Neural cell (in vitro differentiated cells): ENCODE data around the gene TNFAIP3. TPM values are rescaled to one million over a fixed set of nuclear protein-coding genes. Genes with fewer than 3 reads are reported as not detected.

Experiments used
- H2AFZ ChIP-seq: fragments of 200-600, 300-800 bp; sonication (generic), shearing (Covaris generic); 2 replicates; pipeline ENCODE4 v1.6.0; 2014; ENCODE audit warnings: low read depth, mild to moderate bottlenecking, antibody characterized with exemption, low read length, moderate library complexity
- H3F3A ChIP-seq: fragments of 200-600 bp; shearing (Covaris generic); 2 replicates; pipeline ENCODE4 v1.6.1; 2016; ENCODE audit warnings: mild to moderate bottlenecking, moderate library complexity, mixed read lengths, antibody characterized with exemption, low read length; ENCODE audit not compliant: insufficient read depth, poor library complexity, severe bottlenecking
- H3K27ac ChIP-seq: fragments of 200-600, 300-800 bp; sonication (generic), shearing (Covaris generic); 2 replicates; pipeline ENCODE4 v1.5.1; 2014; ENCODE audit warnings: mild to moderate bottlenecking, low read length, moderate library complexity
- H3K27me3 ChIP-seq: fragments of 300-800, 200-600 bp; sonication (generic), shearing (Covaris generic); 2 replicates; pipeline ENCODE4 v1.6.0; 2014; ENCODE audit warnings: mild to moderate bottlenecking, low read depth, low read length, moderate library complexity; ENCODE audit not compliant: insufficient read depth
- H3K36me3 ChIP-seq: fragments of 300-800, 200-600 bp; sonication (generic), shearing (Covaris generic); 2 replicates; pipeline ENCODE4 v1.5.1; 2014; ENCODE audit warnings: mild to moderate bottlenecking, antibody characterized with exemption, low read length, moderate library complexity; ENCODE audit not compliant: insufficient read depth
- H3K4me2 ChIP-seq: fragments of 300-800, 200-600 bp; sonication (generic), shearing (Covaris generic); 2 replicates; pipeline ENCODE4 v1.6.0; 2014; ENCODE audit warnings: mild to moderate bottlenecking, low read length
- H3K4me3 ChIP-seq: fragments of 300-800, 200-600 bp; sonication (generic), shearing (Covaris generic); 2 replicates; pipeline ENCODE4 v1.5.1; 2014; ENCODE audit warnings: mild to moderate bottlenecking, low read length, moderate library complexity
- H3K79me2 ChIP-seq: fragments of 200-600 bp; shearing (Covaris generic); replicated peaks from 2 replicates; pipeline ENCODE4 v1.6.0; 2014; ENCODE audit warnings: mild to moderate bottlenecking, low read length, moderate library complexity; ENCODE audit not compliant: insufficient read depth
- H3K9ac ChIP-seq: fragments of 300-800, 200-600 bp; sonication (generic), shearing (Covaris generic); 2 replicates; pipeline ENCODE4 v1.6.1; 2016; ENCODE audit warnings: mild to moderate bottlenecking, low read length, mixed read lengths
- H3K9me2 ChIP-seq: fragments of 200-600 bp; shearing (Covaris generic); 2 replicates; pipeline ENCODE4 v1.6.1; 2016; ENCODE audit warnings: mild to moderate bottlenecking, low read length, mixed read lengths; ENCODE audit not compliant: insufficient read depth
- H3K9me3 ChIP-seq: fragments of 200-600, 300-800 bp; sonication (generic), shearing (Covaris generic); 2 replicates; pipeline ENCODE4 v1.6.1; 2016; ENCODE audit warnings: mild to moderate bottlenecking, mixed run types, low read length, moderate library complexity, mixed read lengths
- H4K20me1 ChIP-seq: fragments of 200-600 bp; shearing (Covaris generic); 2 replicates; pipeline ENCODE4 v1.6.1; 2016; ENCODE audit warnings: mild to moderate bottlenecking, mixed run types; ENCODE audit not compliant: insufficient read depth
- EP300 ChIP-seq: fragments of 450-650 bp; conservative IDR thresholded peaks from 2 replicates; pipeline ENCODE4 v1.6.1; 2014; ENCODE audit warnings: antibody characterized with exemption, mild to moderate bottlenecking, moderate library complexity; ENCODE audit not compliant: poor library complexity, severe bottlenecking
- EZH2 ChIP-seq: fragments of 200-600, 300-800 bp; shearing (Covaris generic), sonication (generic); IDR thresholded peaks from 2 replicates; pipeline ENCODE4 v1.6.1; 2014; ENCODE audit warnings: antibody characterized with exemption, low read length, borderline replicate concordance, mild to moderate bottlenecking; ENCODE audit not compliant: insufficient read depth, poor library complexity, severe bottlenecking
- MXI1 ChIP-seq: fragments of 450-650 bp; conservative IDR thresholded peaks from 2 replicates; pipeline ENCODE4 v1.6.1; 2014; ENCODE audit warnings: antibody characterized with exemption, mild to moderate bottlenecking; ENCODE audit not compliant: poor library complexity, severe bottlenecking
- POLR2AphosphoS5 ChIP-seq: IDR thresholded peaks from 2 replicates; pipeline ENCODE4 v1.6.1; 2012
- RAD21 ChIP-seq: fragments of 450-650 bp; conservative IDR thresholded peaks from 2 replicates; pipeline ENCODE4 v1.6.1; 2014; ENCODE audit warnings: antibody characterized with exemption, mild to moderate bottlenecking, moderate library complexity
- SMC3 ChIP-seq: fragments of 450-650 bp; conservative IDR thresholded peaks from 2 replicates; pipeline ENCODE4 v1.6.1; 2014; ENCODE audit warnings: antibody characterized with exemption, mild to moderate bottlenecking, moderate library complexity; ENCODE audit not compliant: poor library complexity
- TAF1 ChIP-seq: IDR thresholded peaks from 2 replicates; pipeline ENCODE4 v1.6.1; 2012; ENCODE audit warnings: low read depth
- polyA plus RNA-seq: library from polyadenylated mRNA; depleted of rRNA; stranded (reverse); fragments of >200 nt; gene quantifications from 2 replicates; pipeline ENCODE4 v1.2.3, GENCODE V29; 2014
- TF ChIP-seq, protein P1 (sequence below): fragments of 450-650 bp; IDR thresholded peaks from 2 replicates; pipeline ENCODE4 v1.5.1; 2014; ENCODE audit warnings: antibody characterized with exemption, mild to moderate bottlenecking, moderate library complexity; ENCODE audit not compliant: poor library complexity, severe bottlenecking
- TF ChIP-seq, protein P2 (sequence below): IDR thresholded peaks from 2 replicates; pipeline ENCODE4 v1.6.1; 2012; ENCODE audit warnings: borderline replicate concordance

TNFAIP3 gene
- polyA plus RNA-seq, 1 donor from 2014 or later = 0.20 TPM

DNA sequence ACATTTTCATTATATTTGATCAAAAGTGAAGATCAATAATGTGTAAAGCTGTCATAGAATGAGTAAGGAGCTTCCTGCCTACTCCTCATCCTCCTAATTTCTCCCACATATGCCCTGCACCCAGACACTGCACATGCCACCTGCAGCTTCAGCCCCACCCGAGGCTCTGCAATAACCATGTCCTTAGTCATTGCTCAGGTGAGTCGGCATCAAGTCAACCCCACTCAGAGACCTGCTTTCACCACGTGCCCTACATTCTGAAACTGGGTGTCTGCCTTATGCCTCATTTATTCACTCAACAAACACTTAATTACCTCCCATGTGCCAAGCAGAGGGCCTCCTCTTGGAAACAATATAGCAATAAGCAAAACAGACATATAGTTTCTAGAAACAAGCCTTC lies 15.4 kb upstream of the TNFAIP3 start:
- Histone ChIP-seq H3K9ac (no peak overlapping the region), H3K36me3 (no peaks in the 10 kb centered on the region)

DNA sequence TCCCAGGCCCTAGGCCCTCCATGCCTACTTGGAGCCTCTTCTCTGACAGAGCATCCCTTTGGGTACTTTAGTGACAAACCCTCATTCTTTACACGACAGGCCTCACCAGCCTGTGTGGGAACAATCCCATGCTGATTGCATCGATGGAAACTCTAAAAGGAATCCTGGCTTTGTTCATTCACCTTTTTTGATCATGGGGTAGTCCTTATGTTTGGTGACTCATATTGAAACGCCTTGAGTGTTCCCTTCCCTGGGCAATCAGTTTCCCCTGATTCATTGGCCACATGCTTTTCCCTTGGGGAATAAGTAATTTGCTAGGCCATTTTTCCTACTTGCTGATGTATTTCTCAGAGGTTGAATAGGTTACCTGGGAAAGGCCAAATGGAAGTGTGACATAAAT lies 14.7 kb upstream of the TNFAIP3 start:
- H3K27ac ChIP-seq = no peak overlapping the region
- no peaks in the 10 kb centered on the region for H3K79me2 ChIP-seq
- TF ChIP-seq EP300 = no peak
- no peak for TF ChIP-seq RAD21
- TF ChIP-seq, protein P1, sequence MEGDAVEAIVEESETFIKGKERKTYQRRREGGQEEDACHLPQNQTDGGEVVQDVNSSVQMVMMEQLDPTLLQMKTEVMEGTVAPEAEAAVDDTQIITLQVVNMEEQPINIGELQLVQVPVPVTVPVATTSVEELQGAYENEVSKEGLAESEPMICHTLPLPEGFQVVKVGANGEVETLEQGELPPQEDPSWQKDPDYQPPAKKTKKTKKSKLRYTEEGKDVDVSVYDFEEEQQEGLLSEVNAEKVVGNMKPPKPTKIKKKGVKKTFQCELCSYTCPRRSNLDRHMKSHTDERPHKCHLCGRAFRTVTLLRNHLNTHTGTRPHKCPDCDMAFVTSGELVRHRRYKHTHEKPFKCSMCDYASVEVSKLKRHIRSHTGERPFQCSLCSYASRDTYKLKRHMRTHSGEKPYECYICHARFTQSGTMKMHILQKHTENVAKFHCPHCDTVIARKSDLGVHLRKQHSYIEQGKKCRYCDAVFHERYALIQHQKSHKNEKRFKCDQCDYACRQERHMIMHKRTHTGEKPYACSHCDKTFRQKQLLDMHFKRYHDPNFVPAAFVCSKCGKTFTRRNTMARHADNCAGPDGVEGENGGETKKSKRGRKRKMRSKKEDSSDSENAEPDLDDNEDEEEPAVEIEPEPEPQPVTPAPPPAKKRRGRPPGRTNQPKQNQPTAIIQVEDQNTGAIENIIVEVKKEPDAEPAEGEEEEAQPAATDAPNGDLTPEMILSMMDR = no peak
- no peak for TF ChIP-seq EZH2
- no peak for TF ChIP-seq TAF1
- TF ChIP-seq, protein P2, sequence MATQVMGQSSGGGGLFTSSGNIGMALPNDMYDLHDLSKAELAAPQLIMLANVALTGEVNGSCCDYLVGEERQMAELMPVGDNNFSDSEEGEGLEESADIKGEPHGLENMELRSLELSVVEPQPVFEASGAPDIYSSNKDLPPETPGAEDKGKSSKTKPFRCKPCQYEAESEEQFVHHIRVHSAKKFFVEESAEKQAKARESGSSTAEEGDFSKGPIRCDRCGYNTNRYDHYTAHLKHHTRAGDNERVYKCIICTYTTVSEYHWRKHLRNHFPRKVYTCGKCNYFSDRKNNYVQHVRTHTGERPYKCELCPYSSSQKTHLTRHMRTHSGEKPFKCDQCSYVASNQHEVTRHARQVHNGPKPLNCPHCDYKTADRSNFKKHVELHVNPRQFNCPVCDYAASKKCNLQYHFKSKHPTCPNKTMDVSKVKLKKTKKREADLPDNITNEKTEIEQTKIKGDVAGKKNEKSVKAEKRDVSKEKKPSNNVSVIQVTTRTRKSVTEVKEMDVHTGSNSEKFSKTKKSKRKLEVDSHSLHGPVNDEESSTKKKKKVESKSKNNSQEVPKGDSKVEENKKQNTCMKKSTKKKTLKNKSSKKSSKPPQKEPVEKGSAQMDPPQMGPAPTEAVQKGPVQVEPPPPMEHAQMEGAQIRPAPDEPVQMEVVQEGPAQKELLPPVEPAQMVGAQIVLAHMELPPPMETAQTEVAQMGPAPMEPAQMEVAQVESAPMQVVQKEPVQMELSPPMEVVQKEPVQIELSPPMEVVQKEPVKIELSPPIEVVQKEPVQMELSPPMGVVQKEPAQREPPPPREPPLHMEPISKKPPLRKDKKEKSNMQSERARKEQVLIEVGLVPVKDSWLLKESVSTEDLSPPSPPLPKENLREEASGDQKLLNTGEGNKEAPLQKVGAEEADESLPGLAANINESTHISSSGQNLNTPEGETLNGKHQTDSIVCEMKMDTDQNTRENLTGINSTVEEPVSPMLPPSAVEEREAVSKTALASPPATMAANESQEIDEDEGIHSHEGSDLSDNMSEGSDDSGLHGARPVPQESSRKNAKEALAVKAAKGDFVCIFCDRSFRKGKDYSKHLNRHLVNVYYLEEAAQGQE = no peak
- no peak for TF ChIP-seq POLR2AphosphoS5
- no peak for TF ChIP-seq SMC3
- TF ChIP-seq MXI1 = no peak

More for the DNA sequence above, 15.4 kb upstream of the TNFAIP3 start:
- Histone ChIP-seq H2AFZ (no peak overlapping the region), H3K79me2 (no peaks in the 10 kb centered on the region), H3K4me2 (no peak overlapping the region), H3K27ac (no peak overlapping the region), H4K20me1 (no peaks in the 10 kb centered on the region), H3K9me3 (no peaks in the 10 kb centered on the region), H3K9me2 (no peaks in the 10 kb centered on the region), H3F3A (no peaks in the 10 kb centered on the region), H3K27me3 (no peaks in the 10 kb centered on the region), H3K4me3 (no peak overlapping the region)
- TF ChIP-seq, protein P2 = no peak
- TF ChIP-seq MXI1 = no peak
- no peak for TF ChIP-seq RAD21
- TF ChIP-seq SMC3 = no peak
- TF ChIP-seq EP300 = no peak
- no peak for TF ChIP-seq EZH2
- TF ChIP-seq TAF1 = no peak
- no peak for TF ChIP-seq POLR2AphosphoS5
- TF ChIP-seq, protein P1 = no peak

More for the DNA sequence above, 14.7 kb upstream of the TNFAIP3 start:
- Histone ChIP-seq H4K20me1 (no peaks in the 10 kb centered on the region), H3K36me3 (no peaks in the 10 kb centered on the region), H3K9me2 (no peaks in the 10 kb centered on the region), H3K4me2 (no peak overlapping the region), H3K9ac (no peak overlapping the region), H3K9me3 (no peaks in the 10 kb centered on the region), H3F3A (no peaks in the 10 kb centered on the region), H2AFZ (no peak overlapping the region), H3K27me3 (no peaks in the 10 kb centered on the region), H3K4me3 (no peak overlapping the region)
